ENCODE measurements around the gene COL1A1.

The COL1A1 gene

DNA sequence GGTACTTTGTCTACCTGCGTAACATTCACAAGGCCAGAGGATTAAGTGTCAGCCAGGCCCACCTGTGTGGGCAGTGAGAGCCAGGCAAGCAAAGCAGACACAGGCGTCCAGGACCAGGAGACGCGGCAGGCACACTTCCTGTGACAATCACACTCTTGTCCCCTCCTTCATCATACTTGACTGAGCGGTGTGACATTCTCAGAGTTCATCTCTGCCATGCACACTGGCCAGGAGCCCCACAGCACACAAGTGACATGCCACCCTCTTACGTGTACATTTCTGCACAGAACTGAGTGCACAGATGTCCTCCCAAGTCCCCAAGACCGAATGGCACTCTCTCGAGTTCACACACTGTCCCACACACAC lies 59.7 kb downstream of the COL1A1 start:
- H3K27ac ChIP-seq (ENCODE audit: low read depth, low read length), result no peak overlapping the region
- no peak overlapping the region for H3K4me3 ChIP-seq (ENCODE audit: low read depth, low read length)
- H3K9ac ChIP-seq (ENCODE audit: low read length), result no peak overlapping the region
- no peaks in the 10 kb centered on the region for H3K9me3 ChIP-seq (ENCODE audit: control insufficient read depth, insufficient read depth, low read depth, low read length)
- peaks cover 75% of the 10 kb centered on the region for H3K36me3 ChIP-seq (ENCODE audit: control insufficient read depth, insufficient read depth, low read length)
- peaks cover 15% of the 10 kb centered on the region; the same call in 1 of the 2 replicates for H3K4me1 ChIP-seq (ENCODE audit: control insufficient read depth, insufficient read depth, low read length)
- no peaks in the 10 kb centered on the region for H3K27me3 ChIP-seq (ENCODE audit: control insufficient read depth, insufficient read depth, low read length)

DNA sequence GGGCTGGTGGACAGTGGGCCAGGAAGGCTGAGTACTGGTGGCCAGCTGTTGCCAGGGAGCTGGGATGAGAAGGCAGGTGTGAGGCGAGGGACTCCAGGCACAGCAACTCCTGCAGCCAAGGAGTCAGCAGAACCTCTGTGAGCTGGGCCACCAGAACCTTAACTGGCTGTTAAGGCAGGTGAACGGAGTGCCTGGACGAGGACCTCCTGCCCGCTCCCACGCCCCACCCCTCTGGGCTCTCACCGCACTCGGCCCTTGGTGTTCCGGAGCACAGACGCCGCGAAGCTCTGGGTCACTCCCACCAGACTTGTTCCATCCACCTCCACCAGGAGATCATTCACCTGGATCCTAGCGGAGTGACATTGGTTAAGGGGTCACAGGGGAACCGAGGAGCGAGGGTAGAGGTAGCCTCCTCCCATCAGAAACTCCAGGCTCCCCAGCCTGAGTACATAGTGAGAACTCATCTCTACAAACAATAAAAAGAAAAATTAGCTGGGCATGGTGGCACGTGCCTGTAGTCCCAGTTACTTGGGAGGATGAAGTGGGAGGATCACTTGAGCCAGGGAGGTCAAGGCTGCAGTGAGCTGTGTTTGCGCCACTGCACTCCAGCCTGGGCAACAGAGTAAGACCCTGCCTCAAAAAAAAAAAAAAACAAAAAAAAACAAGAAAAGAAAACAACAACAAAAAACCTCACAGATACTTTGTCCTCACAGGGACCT lies 60.2 kb downstream of the COL1A1 start:
- H3K9me3 ChIP-seq (ENCODE audit: control insufficient read depth, insufficient read depth, low read depth, low read length), result no peaks in the 10 kb centered on the region
- peaks cover 80% of the 10 kb centered on the region for H3K36me3 ChIP-seq (ENCODE audit: control insufficient read depth, insufficient read depth, low read length)
- H3K4me3 ChIP-seq (ENCODE audit: low read depth, low read length), result no peak overlapping the region
- no peaks in the 10 kb centered on the region for H3K27me3 ChIP-seq (ENCODE audit: control insufficient read depth, insufficient read depth, low read length)
- no peak overlapping the region for H3K9ac ChIP-seq (ENCODE audit: low read length)
- peaks cover 10% of the 10 kb centered on the region; the same call in 1 of the 2 replicates for H3K4me1 ChIP-seq (ENCODE audit: control insufficient read depth, insufficient read depth, low read length)
- no peak overlapping the region for H3K27ac ChIP-seq (ENCODE audit: low read depth, low read length)

DNA sequence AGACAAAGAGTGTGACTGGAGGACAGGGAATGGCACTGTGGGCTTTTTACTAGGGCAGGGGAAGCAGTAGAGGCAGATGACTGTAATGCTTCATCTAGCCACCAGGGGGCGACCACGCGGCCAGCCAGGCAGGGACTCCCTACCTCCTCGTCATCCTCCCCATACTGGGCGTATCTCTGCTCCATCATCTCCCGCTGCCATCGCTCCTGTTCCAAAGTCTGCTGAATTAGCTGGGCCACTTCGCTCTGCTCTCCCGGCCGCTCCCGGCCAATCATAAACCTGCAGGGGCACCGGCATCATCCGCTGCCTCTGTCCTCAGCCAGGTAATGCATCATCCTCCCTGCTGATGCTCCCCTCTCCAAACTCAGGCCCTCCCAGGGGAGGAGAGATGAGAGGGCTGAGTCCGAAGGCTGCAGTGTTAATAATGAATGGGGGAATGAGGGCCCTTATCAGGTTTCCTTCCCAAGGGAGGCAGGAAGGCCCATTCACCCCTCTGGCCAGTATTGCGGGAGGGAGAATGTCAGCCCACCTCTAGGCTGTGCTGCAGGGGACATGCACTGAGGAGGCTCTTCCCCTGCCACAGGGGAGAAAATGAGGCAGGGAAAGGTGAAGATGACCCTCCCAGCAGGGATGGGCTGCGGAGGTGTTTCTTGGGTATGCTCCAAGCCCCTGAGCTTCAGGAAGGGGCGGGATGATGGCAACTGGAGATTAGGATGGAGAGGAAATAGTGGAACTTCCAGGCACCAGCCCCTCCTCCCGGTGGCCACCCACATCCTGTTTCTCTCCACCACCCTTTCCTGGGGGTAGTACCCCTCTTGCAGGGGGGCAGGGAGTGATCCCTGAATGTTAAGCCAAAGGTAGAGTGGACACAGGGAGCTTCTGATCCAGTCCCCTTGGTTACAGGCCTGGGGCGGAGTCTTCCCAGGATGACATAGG lies 61.2 kb downstream of the COL1A1 start:
- Histone ChIP-seq H3K27me3 (ENCODE audit: control insufficient read depth, insufficient read depth, low read length) (no peaks in the 10 kb centered on the region), H3K4me1 (ENCODE audit: control insufficient read depth, insufficient read depth, low read length) (peaks cover 9% of the 10 kb centered on the region; the same call in 1 of the 2 replicates), H3K27ac (ENCODE audit: low read depth, low read length) (no peak overlapping the region), H3K9ac (ENCODE audit: low read length) (no peak overlapping the region), H3K9me3 (ENCODE audit: control insufficient read depth, insufficient read depth, low read depth, low read length) (no peaks in the 10 kb centered on the region), H3K36me3 (ENCODE audit: control insufficient read depth, insufficient read depth, low read length) (peaks cover 82% of the 10 kb centered on the region), H3K4me3 (ENCODE audit: low read depth, low read length) (no peak overlapping the region)

DNA sequence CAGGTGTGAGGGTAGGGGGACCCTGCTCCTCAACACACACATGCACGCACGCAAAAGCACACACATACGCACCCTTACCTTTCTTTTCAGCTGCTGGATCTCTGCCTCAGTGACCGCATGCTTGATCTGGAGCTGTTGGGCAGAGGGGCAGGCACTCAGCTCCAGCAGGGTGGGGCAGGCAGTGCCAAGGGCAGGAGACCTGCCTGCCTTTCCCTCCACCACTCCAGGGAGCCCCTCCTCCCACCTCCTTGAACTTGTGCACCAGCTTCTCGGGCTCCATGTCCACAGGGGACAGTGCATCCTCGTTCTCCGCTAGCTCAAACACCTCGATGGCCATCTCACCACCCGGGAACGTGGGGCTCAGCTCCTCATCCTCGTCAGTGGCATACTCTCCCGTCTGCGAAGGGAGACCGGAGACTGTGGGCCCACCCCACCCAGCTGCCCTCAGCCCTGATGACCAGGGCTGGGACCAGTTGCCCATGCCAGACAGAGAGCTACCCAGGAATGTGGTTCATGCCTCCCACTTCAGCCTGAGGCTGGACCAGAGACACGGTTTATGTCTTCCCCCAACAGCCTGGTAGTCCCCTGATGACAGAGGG lies 62.1 kb downstream of the COL1A1 start:
- Histone ChIP-seq H3K9ac (ENCODE audit: low read length) (no peak overlapping the region), H3K27me3 (ENCODE audit: control insufficient read depth, insufficient read depth, low read length) (no peaks in the 10 kb centered on the region), H3K36me3 (ENCODE audit: control insufficient read depth, insufficient read depth, low read length) (peaks cover 75% of the 10 kb centered on the region), H3K9me3 (ENCODE audit: control insufficient read depth, insufficient read depth, low read depth, low read length) (no peaks in the 10 kb centered on the region), H3K27ac (ENCODE audit: low read depth, low read length) (no peak overlapping the region), H3K4me3 (ENCODE audit: low read depth, low read length) (no peak overlapping the region), H3K4me1 (ENCODE audit: control insufficient read depth, insufficient read depth, low read length) (peaks cover 16% of the 10 kb centered on the region)

DNA sequence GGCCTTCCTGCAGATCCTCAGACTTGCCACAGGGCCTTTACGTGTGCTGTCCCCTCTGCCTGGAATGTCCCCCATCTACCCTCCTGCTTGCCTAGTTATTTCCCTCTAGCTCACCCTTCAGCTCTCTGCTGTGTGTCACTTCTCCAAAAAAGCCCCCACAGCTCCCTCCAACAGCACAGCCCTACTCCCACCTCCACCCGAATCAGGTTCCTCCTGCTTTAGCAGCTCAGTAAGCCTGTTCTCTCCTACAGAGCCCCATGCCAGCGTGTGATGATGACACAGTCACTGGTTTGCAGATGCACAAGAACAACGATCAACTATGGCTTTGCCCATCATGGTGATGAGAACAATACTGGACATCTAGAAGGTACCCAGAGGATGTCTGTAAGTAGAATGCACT lies 64.4 kb downstream of the COL1A1 start:
- Histone ChIP-seq H3K9me3 (ENCODE audit: control insufficient read depth, insufficient read depth, low read depth, low read length) (no peaks in the 10 kb centered on the region), H3K4me3 (ENCODE audit: low read depth, low read length) (no peak overlapping the region), H3K27ac (ENCODE audit: low read depth, low read length) (no peak overlapping the region), H3K9ac (ENCODE audit: low read length) (no peak overlapping the region), H3K36me3 (ENCODE audit: control insufficient read depth, insufficient read depth, low read length) (peaks cover 56% of the 10 kb centered on the region), H3K27me3 (ENCODE audit: control insufficient read depth, insufficient read depth, low read length) (no peaks in the 10 kb centered on the region), H3K4me1 (ENCODE audit: control insufficient read depth, insufficient read depth, low read length) (peaks cover 33% of the 10 kb centered on the region)

DNA sequence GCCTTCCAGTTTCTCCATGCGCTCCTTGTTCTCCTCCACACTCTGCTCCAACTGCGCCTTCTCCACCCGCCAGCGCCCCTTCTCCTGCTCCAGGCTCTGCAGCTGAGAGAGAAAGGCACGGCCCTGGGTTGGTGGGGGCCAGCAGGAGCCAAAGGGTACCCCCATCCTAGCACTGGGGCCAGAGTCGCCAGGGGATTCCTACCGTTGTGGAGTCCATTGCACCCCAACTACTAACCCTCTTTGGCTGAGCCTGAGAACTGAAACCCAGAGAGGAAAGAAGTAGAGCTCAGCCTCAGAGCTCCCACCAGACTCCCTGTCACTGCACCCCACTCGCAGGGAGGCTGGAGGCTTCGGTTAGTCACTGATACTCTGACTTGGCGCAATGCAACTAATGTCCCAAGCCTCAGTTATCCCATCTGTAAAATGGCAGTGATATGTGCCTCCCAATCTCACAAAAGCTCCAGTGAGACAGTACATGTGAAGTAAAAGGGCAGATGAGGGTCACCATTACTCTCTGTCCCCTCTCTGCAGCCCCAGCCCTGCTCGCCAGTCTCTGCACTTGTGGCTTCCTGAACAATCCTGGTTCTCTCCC lies 65.2 kb downstream of the COL1A1 start:
- H3K27me3 ChIP-seq (ENCODE audit: control insufficient read depth, insufficient read depth, low read length), result no peaks in the 10 kb centered on the region
- no peaks in the 10 kb centered on the region for H3K9me3 ChIP-seq (ENCODE audit: control insufficient read depth, insufficient read depth, low read depth, low read length)
- H3K36me3 ChIP-seq (ENCODE audit: control insufficient read depth, insufficient read depth, low read length), result peaks cover 49% of the 10 kb centered on the region
- peaks cover 33% of the 10 kb centered on the region for H3K4me1 ChIP-seq (ENCODE audit: control insufficient read depth, insufficient read depth, low read length)
- no peak overlapping the region for H3K4me3 ChIP-seq (ENCODE audit: low read depth, low read length)
- no peak overlapping the region for H3K9ac ChIP-seq (ENCODE audit: low read length)
- no peak overlapping the region for H3K27ac ChIP-seq (ENCODE audit: low read depth, low read length)

DNA sequence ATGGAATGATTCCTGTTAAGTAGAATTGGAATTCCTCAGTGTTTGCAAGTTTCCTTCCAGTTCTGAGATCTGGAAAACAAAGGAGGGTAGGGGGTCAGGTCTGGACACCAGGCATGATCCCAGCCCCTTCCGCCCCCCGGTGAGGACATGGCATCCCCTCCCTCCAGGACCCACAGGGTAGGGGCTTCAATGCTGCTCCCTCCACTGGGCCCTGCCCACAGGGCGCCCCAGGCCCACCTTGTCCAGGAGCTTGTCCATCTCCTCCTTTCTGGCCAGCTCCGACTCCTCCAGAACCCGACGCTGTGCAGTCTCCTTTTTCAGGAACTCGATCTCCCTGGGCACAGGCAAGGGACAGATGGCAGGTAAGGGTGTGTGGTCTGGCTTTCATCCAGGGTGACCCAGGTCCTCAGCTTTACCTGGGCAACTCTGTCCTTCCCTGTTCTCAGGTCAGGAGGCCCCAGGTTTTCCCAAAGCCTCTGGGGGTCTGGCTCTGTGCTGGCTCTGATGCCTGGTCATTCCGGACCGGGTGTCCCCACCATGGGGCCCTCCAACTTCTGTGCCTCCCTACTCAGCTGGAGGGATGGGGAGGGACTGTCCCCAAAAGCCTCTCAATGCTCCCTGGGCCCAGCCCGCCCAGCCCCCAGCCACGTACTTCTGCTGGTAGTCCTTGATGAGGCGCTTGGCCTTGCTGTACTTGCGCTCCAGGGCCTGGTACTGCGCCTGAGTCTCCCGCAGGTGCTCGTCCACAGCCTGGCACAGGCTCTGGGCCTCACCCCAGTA lies 65.9 kb downstream of the COL1A1 start:
- H3K9ac ChIP-seq (ENCODE audit: low read length), result no peak overlapping the region
- H3K27ac ChIP-seq (ENCODE audit: low read depth, low read length), result no peak overlapping the region
- H3K4me3 ChIP-seq (ENCODE audit: low read depth, low read length), result no peak overlapping the region
- H3K27me3 ChIP-seq (ENCODE audit: control insufficient read depth, insufficient read depth, low read length), result no peaks in the 10 kb centered on the region; the same call in 1 of the 2 replicates
- peaks cover 35% of the 10 kb centered on the region for H3K4me1 ChIP-seq (ENCODE audit: control insufficient read depth, insufficient read depth, low read length)
- H3K9me3 ChIP-seq (ENCODE audit: control insufficient read depth, insufficient read depth, low read depth, low read length), result no peaks in the 10 kb centered on the region
- H3K36me3 ChIP-seq (ENCODE audit: control insufficient read depth, insufficient read depth, low read length), result peaks cover 42% of the 10 kb centered on the region

DNA sequence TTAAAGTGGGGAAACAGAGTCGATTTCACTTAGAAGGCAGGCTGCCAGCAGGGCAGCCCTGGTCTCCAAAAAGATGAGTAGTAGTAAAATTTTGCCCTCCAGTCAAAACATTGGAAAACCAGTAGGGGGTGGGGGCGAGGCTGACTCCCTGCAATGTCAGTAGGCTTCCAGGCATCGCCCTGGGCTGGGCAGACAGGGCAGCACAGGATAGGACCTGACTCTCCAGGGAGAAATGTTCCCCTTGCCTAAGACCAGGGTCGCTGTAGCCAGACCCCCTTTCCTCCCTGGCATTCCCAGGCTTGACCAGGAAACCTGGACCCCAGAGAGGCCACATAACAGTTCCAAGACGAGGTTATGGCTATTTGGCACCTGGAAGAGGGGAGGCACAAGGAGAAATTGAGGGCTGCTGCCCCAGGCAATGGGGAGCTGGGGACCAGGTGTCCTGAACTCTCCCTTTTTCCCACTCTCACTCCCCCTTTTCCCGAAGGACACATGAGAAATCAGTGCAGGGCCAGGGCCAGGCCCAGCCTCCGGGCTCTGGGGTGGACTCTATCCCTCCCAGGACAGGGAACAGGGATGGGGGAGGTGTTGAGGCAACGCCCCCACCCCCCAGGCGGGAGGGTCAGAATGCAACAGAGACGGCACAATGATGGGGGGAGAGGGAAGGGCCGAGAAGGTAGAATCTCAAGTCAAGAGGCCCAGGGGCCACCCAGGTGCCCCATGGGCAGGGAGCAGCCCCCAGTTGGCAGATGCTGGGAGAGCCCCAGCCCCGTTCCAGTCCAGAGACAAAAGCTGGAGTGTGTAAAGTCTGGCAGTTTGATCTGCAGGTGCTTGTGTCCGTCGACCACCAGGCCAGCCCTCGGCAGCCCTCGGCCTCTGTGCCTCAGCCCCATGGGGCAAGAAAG lies 67.0 kb downstream of the COL1A1 start:
- Histone ChIP-seq H3K4me1 (ENCODE audit: control insufficient read depth, insufficient read depth, low read length) (peaks cover 29% of the 10 kb centered on the region), H3K36me3 (ENCODE audit: control insufficient read depth, insufficient read depth, low read length) (peaks cover 37% of the 10 kb centered on the region), H3K4me3 (ENCODE audit: low read depth, low read length) (no peak overlapping the region), H3K9me3 (ENCODE audit: control insufficient read depth, insufficient read depth, low read depth, low read length) (no peaks in the 10 kb centered on the region), H3K27ac (ENCODE audit: low read depth, low read length) (no peak overlapping the region), H3K27me3 (ENCODE audit: control insufficient read depth, insufficient read depth, low read length) (no peaks in the 10 kb centered on the region; the same call in 1 of the 2 replicates), H3K9ac (ENCODE audit: low read length) (no peak overlapping the region)

DNA sequence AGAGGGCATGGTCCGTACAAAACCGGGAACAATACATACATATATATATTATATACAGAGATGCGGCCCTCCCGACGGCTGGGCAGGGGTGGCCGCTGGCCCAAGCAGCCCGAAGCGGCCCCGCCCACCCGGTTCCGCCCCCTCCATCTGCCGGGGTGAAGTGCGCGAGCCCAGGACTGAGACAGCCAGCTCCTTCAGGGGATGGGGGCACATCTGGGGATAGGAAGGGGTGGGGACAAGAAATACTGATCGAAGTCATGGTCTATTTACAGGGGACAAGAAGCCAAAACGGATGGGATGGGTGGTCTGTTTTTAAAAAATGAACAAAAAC lies 67.7 kb downstream of the COL1A1 start:
- no peak overlapping the region for H3K9ac ChIP-seq (ENCODE audit: low read length)
- H3K4me3 ChIP-seq (ENCODE audit: low read depth, low read length), result no peak overlapping the region; the same call in 1 of the 2 replicates
- H3K36me3 ChIP-seq (ENCODE audit: control insufficient read depth, insufficient read depth, low read length), result peaks cover 29% of the 10 kb centered on the region
- H3K27ac ChIP-seq (ENCODE audit: low read depth, low read length), result no peak overlapping the region
- no peaks in the 10 kb centered on the region for H3K9me3 ChIP-seq (ENCODE audit: control insufficient read depth, insufficient read depth, low read depth, low read length)
- no peaks in the 10 kb centered on the region; the same call in 1 of the 2 replicates for H3K27me3 ChIP-seq (ENCODE audit: control insufficient read depth, insufficient read depth, low read length)
- peaks cover 29% of the 10 kb centered on the region for H3K4me1 ChIP-seq (ENCODE audit: control insufficient read depth, insufficient read depth, low read length)

All from HUES6 (cell line).